Prostate gland (tissue), 2 donors: Measurements from ENCODE around the gene CHI3L2. TPM values are rescaled to one million over a fixed set of nuclear protein-coding genes. Genes with fewer than 3 reads are reported as not detected.

ENCODE experiments used
- DNase-seq: peaks from one replicate; pipeline ENCODE4 v3.0.0-alpha.2; 2019; ENCODE audit warnings: low spot score
- H3K27ac ChIP-seq, 2 donors: fragments of 200-600 bp; sonication (generic); 2 replicates each; pipeline ENCODE4 v1.5.1; 2017 to 2019
- H3K27me3 ChIP-seq: fragments of 200-600 bp; sonication (generic); replicated peaks from 2 replicates; pipeline ENCODE4 v1.5.1; 2019; ENCODE audit not compliant: insufficient read depth
- H3K36me3 ChIP-seq, 2 donors: fragments of 200-600 bp; sonication (generic); 1 replicate in 1 of 2; 2 replicates in 1 of 2; pipeline versions ENCODE4 v1.5.1 to v1.8.1; 2017 to 2019
- H3K4me1 ChIP-seq: fragments of 200-600 bp; sonication (generic); replicated peaks from 2 replicates; pipeline ENCODE4 v1.5.1; 2019
- H3K4me3 ChIP-seq, 2 donors: fragments of 200-600 bp; sonication (generic); 2 replicates each; pipeline ENCODE4 v1.5.1; 2017 to 2019
- H3K9me3 ChIP-seq: fragments of 200-600 bp; sonication (generic); 2 replicates; pipeline ENCODE4 v1.5.1; 2017
- CTCF ChIP-seq, 4 experiments: fragments of 200-600 bp in 2 of 4; fragments of 450-650 bp in 2 of 4; sonication (generic) in 2 of 4; IDR thresholded peaks; 1 replicate in 3 of 4; 2 replicates in 1 of 4; pipeline ENCODE4 v1.5.1; 2016 to 2019; ENCODE audit warnings: antibody characterized with exemption in 4 of 4, mild to moderate bottlenecking in 2 of 4, moderate library complexity in 2 of 4
- POLR2A ChIP-seq: fragments of 450-650 bp; IDR thresholded peaks from one replicate; pipeline ENCODE4 v1.6.1; 2016; ENCODE audit warnings: antibody characterized with exemption, mild to moderate bottlenecking
- POLR2AphosphoS5 ChIP-seq: sonication (generic); formaldehyde crosslinking; IDR thresholded peaks from one replicate; pipeline ENCODE4 v1.6.1; 2017; ENCODE audit warnings: antibody characterized with exemption
- WGBS: methylation state at CpG from one replicate; pipeline ENCODE4 v1.1.5; 2018; 5-methylcytosine and 5-hydroxymethylcytosine counted together
- intact Hi-C: fragments of 100-400 bp; cut with DNase I; formaldehyde crosslinking; loops from one replicate; pipeline ENCODE4 v1.14.2; 2022
- total RNA-seq, 2 donors: library from RNA; depleted of rRNA; stranded (reverse); fragments of >200 nt; gene quantifications; one replicate each; pipeline ENCODE4 v1.1.0, GENCODE V29; 2016

The CHI3L2 gene
- total RNA-seq, 2 donors from 2014 or later = 0.82 to 10.6 TPM

GRCh38 chr1:111190931-111191451 is 36.5 kb upstream of the CHI3L2 start:
- no peak for DNase-seq
- 82% methylated on average over 2 of the region's 2 CpGs for WGBS
- intact Hi-C loops = no loop called here
- no peaks in the 10 kb centered on the region for H3K27me3 ChIP-seq
- no peaks in the 10 kb centered on the region for H3K9me3 ChIP-seq
- H3K4me1 ChIP-seq = no peaks in the 10 kb centered on the region
- no peak overlapping the region for H3K4me3 ChIP-seq
- TF ChIP-seq POLR2AphosphoS5 (no peak), CTCF (IDR thresholded peaks at IDR 0.05) (no peak), POLR2A (no peak)
- peaks cover 0 to 8% of the 10 kb centered on the region in 2 donors for H3K36me3 ChIP-seq
- H3K27ac ChIP-seq = no peak overlapping the region

- intact Hi-C loops = no loop called here
- TF ChIP-seq CTCF (IDR thresholded peaks at IDR 0.05) (no peak), POLR2A (no peak), POLR2AphosphoS5 (no peak)
- 49% methylated on average over 3 of the region's 3 CpGs for WGBS
- Histone ChIP-seq H3K36me3 (peaks cover 0 to 6% of the 10 kb centered on the region in 2 donors), H3K9me3 (no peaks in the 10 kb centered on the region), H3K27me3 (no peaks in the 10 kb centered on the region), H3K27ac (no peak overlapping the region), H3K4me3 (no peak overlapping the region), H3K4me1 (no peaks in the 10 kb centered on the region)
- no peak for DNase-seq
Observed at GRCh38 chr1:111191496-111191895, 36.0 kb upstream of the CHI3L2 start.

GRCh38 chr1:111192074-111192473 is 35.4 kb upstream of the CHI3L2 start:
- intact Hi-C loops = no loop called here
- H3K27ac ChIP-seq = no peak overlapping the region
- no peak for TF ChIP-seq POLR2AphosphoS5
- TF ChIP-seq CTCF (IDR thresholded peaks at IDR 0.05) = no peak
- TF ChIP-seq POLR2A = no peak
- H3K36me3 ChIP-seq = peaks cover 0 to under 1% of the 10 kb centered on the region in 2 donors
- no peaks in the 10 kb centered on the region for H3K4me1 ChIP-seq
- H3K27me3 ChIP-seq = no peaks in the 10 kb centered on the region
- no peaks in the 10 kb centered on the region for H3K9me3 ChIP-seq
- H3K4me3 ChIP-seq = no peak overlapping the region
- no peak for DNase-seq
- WGBS = 95% methylated on average over 5 of the region's 5 CpGs

- DNase-seq = no peak
- Histone ChIP-seq H3K4me3 (no peak overlapping the region), H3K27ac (no peak overlapping the region), H3K9me3 (no peaks in the 10 kb centered on the region), H3K27me3 (no peaks in the 10 kb centered on the region), H3K36me3 (no peaks in the 10 kb centered on the region), H3K4me1 (no peaks in the 10 kb centered on the region)
- no peak for TF ChIP-seq POLR2A
- no peak for TF ChIP-seq POLR2AphosphoS5
- no peak for TF ChIP-seq CTCF (IDR thresholded peaks at IDR 0.05)
- 28% methylated on average over 10 of the region's 10 CpGs for WGBS
- intact Hi-C loops = no loop called here
Observed at GRCh38 chr1:111192658-111193519, 34.6 kb upstream of the CHI3L2 start.
